Gastroesophageal sphincter (tissue), 4 donors: ENCODE measurements around the gene ITPRID2. TPM values are rescaled to one million over a fixed set of nuclear protein-coding genes. Genes with fewer than 3 reads are reported as not detected.
A peak's percentile ranks its signal among the peaks of the same experiment; 100 is the strongest.

Experiments
- ATAC-seq: fragments of 150-250 bp; one replicate; pipeline ENCODE4 v1.9.1; 2016; ENCODE audit warnings: mild to moderate bottlenecking, moderate library complexity
- H3K27ac ChIP-seq, 4 donors: fragments of 200-600 bp; sonication (generic) in 3 of 4; 1 replicate in 3 of 4; 2 replicates in 1 of 4; pipeline ENCODE4 v1.5.1; 2016 to 2019
- H3K27me3 ChIP-seq: fragments of 200-600 bp; sonication (generic); one replicate; pipeline ENCODE4 v1.5.1; 2019
- H3K36me3 ChIP-seq, 2 donors: fragments of 200-600 bp; sonication (generic); one replicate each; pipeline ENCODE4 v1.5.1; 2019; ENCODE audit warnings: control low read depth in 1 of 2
- H3K4me1 ChIP-seq, 3 donors: fragments of 200-600 bp; sonication (generic); 1 replicate in 2 of 3; 2 replicates in 1 of 3; pipeline ENCODE4 v1.5.1; 2016 to 2019; ENCODE audit warnings: control low read depth in 2 of 3
- H3K4me3 ChIP-seq, 2 donors: fragments of 200-600 bp; sonication (generic); one replicate each; pipeline ENCODE4 v1.5.1; 2019; ENCODE audit warnings: mild to moderate bottlenecking in 1 of 2, moderate library complexity in 1 of 2
- H3K9me3 ChIP-seq, 3 donors: fragments of 200-600 bp; sonication (generic); one replicate each; pipeline ENCODE4 v1.5.1; 2017 to 2019; ENCODE audit warnings: control low read depth in 2 of 3
- EP300 ChIP-seq: sonication (generic); formaldehyde crosslinking; IDR thresholded peaks from one replicate; pipeline ENCODE4 v1.6.1; 2017; ENCODE audit warnings: antibody characterized with exemption, mild to moderate bottlenecking
- POLR2A ChIP-seq, 2 donors: fragments of 450-650 bp; IDR thresholded peaks; one replicate each; pipeline ENCODE4 v1.6.1; 2017; ENCODE audit warnings: antibody characterized with exemption in 2 of 2, mild to moderate bottlenecking in 2 of 2, moderate library complexity in 1 of 2
- POLR2AphosphoS5 ChIP-seq: sonication (generic); formaldehyde crosslinking; IDR thresholded peaks from one replicate; pipeline ENCODE4 v1.6.1; 2017; ENCODE audit warnings: antibody characterized with exemption
- WGBS, 2 donors: methylation state at CpG; one replicate each; pipeline ENCODE4 v1.1.5; 2018; ENCODE audit warnings: low coverage in 1 of 2; 5-methylcytosine and 5-hydroxymethylcytosine counted together
- total RNA-seq, 4 donors: library from RNA; depleted of rRNA; stranded (reverse); fragments of >200 nt; gene quantifications; one replicate each; pipeline ENCODE4 v1.1.0, GENCODE V29; 2016
- TF ChIP-seq, protein P1 (sequence below), 4 experiments: fragments of 200-600 bp in 2 of 4; fragments of 450-650 bp in 2 of 4; sonication (generic) in 1 of 4; IDR thresholded peaks; one replicate each; pipeline ENCODE4 v1.5.1; 2017 to 2019; ENCODE audit warnings: antibody characterized with exemption in 4 of 4, mild to moderate bottlenecking in 2 of 4, moderate library complexity in 2 of 4

The ITPRID2 gene
- total RNA-seq, 4 donors from 2014 or later, result 106 to 127 (median 116) TPM

- TF ChIP-seq POLR2A (IDR thresholded peaks at IDR 0.05) (no peak), EP300 (no peak), POLR2AphosphoS5 (no peak)
- TF ChIP-seq, protein P1, sequence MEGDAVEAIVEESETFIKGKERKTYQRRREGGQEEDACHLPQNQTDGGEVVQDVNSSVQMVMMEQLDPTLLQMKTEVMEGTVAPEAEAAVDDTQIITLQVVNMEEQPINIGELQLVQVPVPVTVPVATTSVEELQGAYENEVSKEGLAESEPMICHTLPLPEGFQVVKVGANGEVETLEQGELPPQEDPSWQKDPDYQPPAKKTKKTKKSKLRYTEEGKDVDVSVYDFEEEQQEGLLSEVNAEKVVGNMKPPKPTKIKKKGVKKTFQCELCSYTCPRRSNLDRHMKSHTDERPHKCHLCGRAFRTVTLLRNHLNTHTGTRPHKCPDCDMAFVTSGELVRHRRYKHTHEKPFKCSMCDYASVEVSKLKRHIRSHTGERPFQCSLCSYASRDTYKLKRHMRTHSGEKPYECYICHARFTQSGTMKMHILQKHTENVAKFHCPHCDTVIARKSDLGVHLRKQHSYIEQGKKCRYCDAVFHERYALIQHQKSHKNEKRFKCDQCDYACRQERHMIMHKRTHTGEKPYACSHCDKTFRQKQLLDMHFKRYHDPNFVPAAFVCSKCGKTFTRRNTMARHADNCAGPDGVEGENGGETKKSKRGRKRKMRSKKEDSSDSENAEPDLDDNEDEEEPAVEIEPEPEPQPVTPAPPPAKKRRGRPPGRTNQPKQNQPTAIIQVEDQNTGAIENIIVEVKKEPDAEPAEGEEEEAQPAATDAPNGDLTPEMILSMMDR (IDR thresholded peaks at IDR 0.05), result no peak
- no peak overlapping the region for H3K27ac ChIP-seq
- no peaks in the 10 kb centered on the region for H3K4me1 ChIP-seq
- H3K27me3 ChIP-seq, result no peaks in the 10 kb centered on the region
- no peak overlapping the region for H3K4me3 ChIP-seq
- H3K9me3 ChIP-seq, result no peaks in the 10 kb centered on the region
- no peaks in the 10 kb centered on the region for H3K36me3 ChIP-seq
- no peak for ATAC-seq
These were observed 55.7 kb downstream of the ITPRID2 start for GRCh38 chr2:181947273-181947672.

DNA sequence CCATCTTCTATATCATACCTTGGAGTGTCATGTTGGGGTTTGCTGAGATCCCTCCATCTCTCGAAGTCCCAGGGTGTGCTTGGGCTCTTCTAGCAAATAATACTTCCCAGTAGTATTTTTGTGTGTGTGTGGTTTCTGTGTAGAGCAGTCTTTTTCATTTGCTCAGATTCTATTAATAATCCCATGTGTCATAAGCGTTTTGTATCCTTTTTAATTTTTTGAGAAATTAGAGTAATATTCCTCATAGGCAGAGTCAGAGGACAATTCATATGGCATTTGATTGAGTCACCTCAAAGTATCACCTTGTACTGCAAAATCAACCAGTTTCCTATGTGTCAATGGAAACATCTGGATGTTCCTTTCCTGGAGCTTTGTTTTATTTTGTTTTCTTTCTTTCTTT lies 56.7 kb downstream of the ITPRID2 start:
- no peak for ATAC-seq
- H3K36me3 ChIP-seq, result no peaks in the 10 kb centered on the region
- no peaks in the 10 kb centered on the region for H3K9me3 ChIP-seq
- no peak overlapping the region for H3K4me3 ChIP-seq
- TF ChIP-seq POLR2AphosphoS5 (no peak), POLR2A (IDR thresholded peaks at IDR 0.05) (no peak), EP300 (no peak)
- TF ChIP-seq, protein P1 (IDR thresholded peaks at IDR 0.05), result no peak
- H3K4me1 ChIP-seq, result no peaks in the 10 kb centered on the region
- H3K27ac ChIP-seq, result no peak overlapping the region
- WGBS, 2 donors, result 84 to 89% methylated on average over 2 of the region's 2 CpGs
- no peaks in the 10 kb centered on the region for H3K27me3 ChIP-seq

DNA sequence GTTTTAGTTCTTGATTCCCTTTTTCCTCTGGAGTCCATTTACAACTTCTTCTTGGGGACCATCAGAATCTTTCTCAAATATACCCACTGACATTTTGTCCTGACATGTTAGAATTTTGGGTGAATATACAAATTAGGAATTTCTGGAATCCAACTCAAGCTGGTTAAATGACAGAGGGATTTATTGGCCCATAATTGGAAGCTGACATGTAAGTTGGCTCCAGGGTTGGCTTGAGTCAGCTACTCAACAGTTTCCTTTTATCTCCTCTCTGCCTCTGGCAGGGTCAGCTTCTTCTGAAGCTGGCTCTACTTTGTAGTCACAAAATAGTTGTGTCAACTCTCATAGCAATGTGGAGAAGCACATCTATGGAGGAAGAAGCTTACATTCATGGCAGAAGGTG lies 57.5 kb downstream of the ITPRID2 start:
- no peaks in the 10 kb centered on the region for H3K36me3 ChIP-seq
- H3K9me3 ChIP-seq, result no peaks in the 10 kb centered on the region
- H3K4me3 ChIP-seq, result no peak overlapping the region
- no peak overlapping the region for H3K27ac ChIP-seq
- TF ChIP-seq, protein P1 (IDR thresholded peaks at IDR 0.05), result no peak
- no peak for TF ChIP-seq POLR2A (IDR thresholded peaks at IDR 0.05)
- no peak for TF ChIP-seq EP300
- no peak for TF ChIP-seq POLR2AphosphoS5
- no peaks in the 10 kb centered on the region for H3K27me3 ChIP-seq
- peaks cover 0 to 3% (median 0%) of the 10 kb centered on the region in 3 donors for H3K4me1 ChIP-seq
- ATAC-seq, result no peak

GRCh38 chr2:181952404-181953226 lies 61.1 kb downstream of the ITPRID2 start:
- Histone ChIP-seq H3K4me1 (peaks cover 0 to 13% (median 0%) of the 10 kb centered on the region in 3 donors), H3K27ac (no peak overlapping the region), H3K36me3 (no peaks in the 10 kb centered on the region), H3K27me3 (no peaks in the 10 kb centered on the region), H3K9me3 (no peaks in the 10 kb centered on the region), H3K4me3 (no peak overlapping the region)
- TF ChIP-seq POLR2A (IDR thresholded peaks at IDR 0.05), result no peak
- TF ChIP-seq POLR2AphosphoS5, result no peak
- TF ChIP-seq, protein P1 (IDR thresholded peaks at IDR 0.05), result no peak
- TF ChIP-seq EP300, result no peak
- 76 to 77% methylated on average over 1 of the region's 1 CpG for WGBS, 2 donors
- no peak for ATAC-seq

- H3K9me3 ChIP-seq, result no peaks in the 10 kb centered on the region
- peak overlapping the region; percentile 12 to 40 for H3K4me3 ChIP-seq
- ATAC-seq, result peak; percentile 48
These were observed 62.5 kb downstream of the ITPRID2 start for GRCh38 chr2:181953881-181954537.

More at GRCh38 chr2:181953881-181954537, 62.5 kb downstream of the ITPRID2 start:
- Histone ChIP-seq H3K36me3 (no peaks in the 10 kb centered on the region), H3K27me3 (no peaks in the 10 kb centered on the region), H3K4me1 (peaks cover 0 to 13% (median 0%) of the 10 kb centered on the region in 3 donors), H3K27ac (no peak overlapping the region)
- 4 to 8% methylated on average over 2 to 3 of the region's 19 CpGs for WGBS, 2 donors
- TF ChIP-seq EP300 (no peak), POLR2AphosphoS5 (no peak)
- TF ChIP-seq, protein P1 (IDR thresholded peaks at IDR 0.05), result peak; percentile 50 to 70 (median 57)
